ENCODE measurements around the gene PCGF3.

PCGF3 gene

GRCh38 chr4:699816-700580 lies 5.6 kb upstream of the PCGF3 start:
- no peak overlapping the region for H3K27ac ChIP-seq
- TF ChIP-seq, protein P1, sequence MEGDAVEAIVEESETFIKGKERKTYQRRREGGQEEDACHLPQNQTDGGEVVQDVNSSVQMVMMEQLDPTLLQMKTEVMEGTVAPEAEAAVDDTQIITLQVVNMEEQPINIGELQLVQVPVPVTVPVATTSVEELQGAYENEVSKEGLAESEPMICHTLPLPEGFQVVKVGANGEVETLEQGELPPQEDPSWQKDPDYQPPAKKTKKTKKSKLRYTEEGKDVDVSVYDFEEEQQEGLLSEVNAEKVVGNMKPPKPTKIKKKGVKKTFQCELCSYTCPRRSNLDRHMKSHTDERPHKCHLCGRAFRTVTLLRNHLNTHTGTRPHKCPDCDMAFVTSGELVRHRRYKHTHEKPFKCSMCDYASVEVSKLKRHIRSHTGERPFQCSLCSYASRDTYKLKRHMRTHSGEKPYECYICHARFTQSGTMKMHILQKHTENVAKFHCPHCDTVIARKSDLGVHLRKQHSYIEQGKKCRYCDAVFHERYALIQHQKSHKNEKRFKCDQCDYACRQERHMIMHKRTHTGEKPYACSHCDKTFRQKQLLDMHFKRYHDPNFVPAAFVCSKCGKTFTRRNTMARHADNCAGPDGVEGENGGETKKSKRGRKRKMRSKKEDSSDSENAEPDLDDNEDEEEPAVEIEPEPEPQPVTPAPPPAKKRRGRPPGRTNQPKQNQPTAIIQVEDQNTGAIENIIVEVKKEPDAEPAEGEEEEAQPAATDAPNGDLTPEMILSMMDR (conservative IDR thresholded peaks at IDR 0.05): no peak
- TF ChIP-seq ZFX (IDR thresholded peaks at IDR 0.05): no peak

DNA sequence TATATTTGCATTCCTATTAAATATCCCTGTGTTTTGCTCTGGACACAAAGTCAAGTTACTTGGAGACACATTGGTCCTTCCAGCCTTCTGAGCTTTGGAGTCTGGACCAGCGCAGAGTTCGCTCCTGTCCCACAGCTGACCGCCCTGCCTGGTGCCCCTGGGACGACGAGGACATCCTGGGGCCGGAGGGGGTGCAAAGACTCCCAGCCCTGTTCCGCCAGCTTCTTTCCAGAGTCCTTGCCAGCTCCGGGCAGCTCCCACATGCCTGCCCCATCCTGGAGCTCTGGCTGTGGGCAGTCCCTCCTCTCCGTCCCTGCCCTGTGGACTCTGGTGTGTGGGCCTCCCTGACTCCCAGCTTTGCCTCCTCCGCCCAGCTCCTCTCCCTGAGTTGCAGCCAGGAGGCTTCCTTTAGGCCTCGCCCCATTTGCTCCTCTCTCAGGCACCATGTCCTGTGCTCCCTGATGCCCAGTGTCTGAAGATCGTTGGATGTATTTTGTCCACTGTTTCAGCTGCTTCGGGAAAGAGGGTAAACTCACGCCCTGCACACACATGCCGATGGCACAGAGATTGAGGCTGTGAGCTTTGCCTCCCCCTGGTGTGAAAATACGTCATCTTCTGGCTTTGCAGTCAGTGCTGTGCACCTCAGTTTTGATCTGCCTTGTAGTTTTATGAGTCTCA lies 4.9 kb upstream of the PCGF3 start:
- TF ChIP-seq ZFX (IDR thresholded peaks at IDR 0.05): no peak
- TF ChIP-seq, protein P1 (conservative IDR thresholded peaks at IDR 0.05): no peak
- H3K27ac ChIP-seq: no peak overlapping the region

DNA sequence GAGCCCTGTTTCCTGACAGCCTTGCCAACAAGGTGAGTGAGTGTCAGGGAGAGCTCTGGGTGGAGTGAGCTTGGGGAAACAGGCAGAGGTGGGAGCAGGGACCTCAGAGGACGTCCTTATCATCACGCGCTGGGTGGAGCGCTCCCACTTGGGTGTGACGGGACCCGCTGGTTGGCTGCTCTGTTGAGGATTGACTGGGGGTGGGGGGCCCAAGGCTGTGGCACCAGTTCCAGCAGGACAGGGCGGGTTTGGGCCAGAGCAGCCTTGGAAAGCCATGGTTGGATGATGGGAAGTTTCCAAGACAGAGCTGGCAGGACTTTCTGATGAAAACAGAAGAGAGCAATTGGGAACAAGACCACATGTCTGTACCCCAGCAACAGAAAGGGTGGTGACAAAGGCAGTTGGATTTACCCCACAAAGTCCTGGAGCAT lies 3.0 kb upstream of the PCGF3 start:
- TF ChIP-seq, protein P1 (conservative IDR thresholded peaks at IDR 0.05): no peak
- TF ChIP-seq ZFX (IDR thresholded peaks at IDR 0.05): no peak
- H3K27ac ChIP-seq: no peak overlapping the region

DNA sequence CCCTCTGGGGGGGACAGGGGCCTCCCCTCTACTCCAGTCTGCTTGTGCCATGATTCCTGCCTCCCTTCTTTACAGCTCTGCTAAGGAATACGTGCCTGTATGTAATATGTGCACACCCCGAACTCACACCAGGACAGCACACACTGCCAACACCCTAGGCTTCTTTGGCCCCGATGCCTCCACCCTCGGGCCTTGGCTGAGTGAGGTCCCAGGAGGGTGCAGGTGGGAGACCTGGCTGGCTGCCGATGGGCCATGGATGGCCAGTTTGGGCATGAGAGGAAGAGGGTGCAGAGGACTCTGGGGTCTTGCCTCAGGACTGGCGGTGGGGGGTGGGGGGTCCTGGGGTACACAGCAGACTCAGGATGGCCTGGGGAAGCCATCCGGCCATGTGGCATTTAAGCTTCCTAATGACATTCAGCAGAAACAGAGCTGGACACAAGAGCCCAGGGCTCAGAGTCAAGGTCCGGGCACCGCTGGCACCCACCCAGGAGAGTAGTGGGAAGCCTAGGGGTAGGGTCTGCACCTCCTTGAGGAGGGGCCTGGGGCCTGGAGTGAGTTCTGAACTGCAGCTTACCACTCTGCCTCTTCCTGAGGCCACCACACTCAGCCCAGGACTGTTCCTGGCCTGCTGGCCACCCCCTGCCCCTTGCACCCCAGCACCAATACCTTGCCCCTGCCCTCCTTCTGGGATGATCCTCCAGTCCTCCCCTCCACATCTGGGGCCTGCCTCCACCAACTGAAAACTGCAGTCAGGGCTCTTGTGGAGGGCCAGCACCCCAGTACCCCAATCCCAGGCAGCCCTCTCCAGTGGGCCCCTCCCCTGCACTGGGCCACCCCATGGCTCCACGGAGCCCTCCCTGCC lies 2.1 kb upstream of the PCGF3 start:
- H3K27ac ChIP-seq: no peak overlapping the region
- TF ChIP-seq, protein P1 (conservative IDR thresholded peaks at IDR 0.05): no peak
- no peak for TF ChIP-seq ZFX (IDR thresholded peaks at IDR 0.05)

DNA sequence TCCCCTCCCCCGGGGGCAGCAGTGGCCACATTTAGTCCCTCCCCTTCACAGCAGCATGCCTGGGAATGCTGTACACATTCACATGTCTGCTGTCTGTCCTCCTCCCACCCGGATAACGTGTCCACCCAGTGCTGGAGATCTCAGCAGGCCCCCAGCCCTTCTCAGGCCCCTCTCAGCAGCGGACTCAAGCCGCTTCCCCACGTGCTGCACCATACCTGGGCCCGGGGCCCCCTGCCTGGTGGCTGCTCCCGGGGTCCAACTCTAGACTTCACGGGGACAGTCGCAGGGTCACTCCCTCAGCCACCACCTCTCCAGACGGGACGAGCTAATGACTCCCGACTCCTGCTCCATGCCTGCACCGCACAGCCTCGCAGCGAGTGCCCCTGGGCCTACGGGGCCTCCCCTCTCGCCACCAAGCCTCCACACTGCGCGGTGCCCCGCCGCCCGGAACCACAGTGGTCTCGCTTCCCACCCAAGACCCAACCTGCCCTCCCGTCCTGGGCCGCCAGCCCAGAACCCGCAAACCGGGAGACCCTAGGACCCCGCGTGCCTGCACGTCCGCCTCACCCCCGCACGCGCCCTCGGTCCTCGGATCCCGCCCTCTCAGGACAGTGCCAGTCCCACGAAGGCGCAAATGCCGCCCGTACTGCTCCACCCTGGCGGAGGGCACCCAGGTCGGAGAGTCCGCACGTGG lies 1.3 kb upstream of the PCGF3 start:
- H3K27ac ChIP-seq: no peak overlapping the region
- TF ChIP-seq, protein P1 (conservative IDR thresholded peaks at IDR 0.05): no peak
- no peak for TF ChIP-seq ZFX (IDR thresholded peaks at IDR 0.05)

DNA sequence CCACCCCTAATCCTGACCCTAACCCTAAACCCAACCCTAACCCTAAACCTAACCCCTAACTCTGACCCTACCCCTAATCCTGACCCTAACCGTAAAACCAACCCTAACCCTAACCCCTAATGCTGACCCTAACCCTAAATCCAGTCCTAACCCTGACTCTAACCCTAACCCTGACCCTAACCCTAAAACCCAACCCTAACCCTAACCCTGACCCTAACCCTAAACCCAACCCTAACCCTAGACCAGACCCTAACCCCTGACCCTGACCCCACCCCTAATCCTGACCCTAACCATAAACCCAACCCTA lies 708 bp upstream of the PCGF3 start:
- TF ChIP-seq ZFX (IDR thresholded peaks at IDR 0.05): no peak
- TF ChIP-seq, protein P1 (conservative IDR thresholded peaks at IDR 0.05): no peak
- peak overlapping the region; percentile 98 for H3K27ac ChIP-seq
